MCF 10A (cell line): ENCODE measurements around the gene OSTN. TPM values are rescaled to one million over a fixed set of nuclear protein-coding genes. Genes with fewer than 3 reads are reported as not detected.

ENCODE experiments used
- BruUV-seq: library from RNA; stranded (reverse); fragments of 400-500 nt; replicated peaks from 2 replicates; lab custom pipeline; 2021; lab: Mats Ljungman, UMichigan
- CTCF ChIA-PET: fragments of 300-600 bp; sonication (Branson Sonifier 250); formaldehyde crosslinking; extraction: SDS; loops from one replicate; lab custom pipeline; 2021; ENCODE audit warnings: antibody characterized with exemption, inconsistent platforms; lab: Yijun Ruan, JAX
- POLR2A ChIA-PET: fragments of 300-600, 350-650 bp; sonication (Branson Sonifier 250); formaldehyde crosslinking; extraction: SDS; loops from one replicate; lab custom pipeline; 2020; ENCODE audit warnings: antibody characterized with exemption, inconsistent platforms; lab: Yijun Ruan, JAX
- DNase-seq: peaks from one replicate; pipeline ENCODE4 v3.0.0-alpha.2; 2018; ENCODE audit not compliant: unreplicated experiment
- H3K27ac Mint-ChIP-seq: one replicate; pipeline ENCODE4 v1.8.0; 2022; ENCODE audit warnings: mild to moderate bottlenecking, low read depth, mixed read lengths; ENCODE audit not compliant: unreplicated experiment
- H3K27me3 Mint-ChIP-seq: one replicate; pipeline ENCODE4 v1.8.0; 2022; ENCODE audit warnings: mixed read lengths; ENCODE audit not compliant: insufficient read depth, unreplicated experiment
- H3K36me3 Mint-ChIP-seq: one replicate; pipeline ENCODE4 v1.8.0; 2022; ENCODE audit warnings: mild to moderate bottlenecking, moderate library complexity, mixed read lengths; ENCODE audit not compliant: insufficient read depth, unreplicated experiment
- H3K4me1 Mint-ChIP-seq: one replicate; pipeline ENCODE4 v1.8.0; 2022; ENCODE audit warnings: mixed read lengths; ENCODE audit not compliant: insufficient read depth, unreplicated experiment
- H3K4me3 Mint-ChIP-seq: one replicate; pipeline ENCODE4 v1.8.0; 2022; ENCODE audit warnings: mild to moderate bottlenecking, moderate library complexity, mixed read lengths; ENCODE audit not compliant: unreplicated experiment
- H3K9me3 Mint-ChIP-seq: one replicate; pipeline ENCODE4 v1.8.0; 2022; ENCODE audit warnings: mixed read lengths; ENCODE audit not compliant: unreplicated experiment
- intact Hi-C: fragments of 100-400 bp; cut with micrococcal nuclease; formaldehyde crosslinking; loops from 2 replicates; pipeline ENCODE4 v1.14.1; 2022
- total RNA-seq: library from RNA; stranded (reverse); gene quantifications from 2 replicates; pipeline ENCODE4 v1.2.3, GENCODE V29; 2022
- TF ChIP-seq, protein P1 (sequence below): fragments of 200-600 bp; IDR thresholded peaks from one replicate; pipeline ENCODE4 v1.8.0; 2022; ENCODE audit warnings: antibody characterized with exemption, mild to moderate bottlenecking; ENCODE audit not compliant: unreplicated experiment

Gene OSTN
- total RNA-seq, 1 experiment from 2014 or later: not detected

- BruUV-seq: no TSS peak
- Mint-ChIP-seq H3K36me3 (no peaks in the 10 kb centered on the region), H3K9me3 (no peaks in the 10 kb centered on the region), H3K27me3 (no peaks in the 10 kb centered on the region), H3K27ac (no peak overlapping the region), H3K4me3 (no peak overlapping the region), H3K4me1 (no peaks in the 10 kb centered on the region)
- POLR2A ChIA-PET: no interaction called here
- no peak for DNase-seq
- TF ChIP-seq, protein P1, sequence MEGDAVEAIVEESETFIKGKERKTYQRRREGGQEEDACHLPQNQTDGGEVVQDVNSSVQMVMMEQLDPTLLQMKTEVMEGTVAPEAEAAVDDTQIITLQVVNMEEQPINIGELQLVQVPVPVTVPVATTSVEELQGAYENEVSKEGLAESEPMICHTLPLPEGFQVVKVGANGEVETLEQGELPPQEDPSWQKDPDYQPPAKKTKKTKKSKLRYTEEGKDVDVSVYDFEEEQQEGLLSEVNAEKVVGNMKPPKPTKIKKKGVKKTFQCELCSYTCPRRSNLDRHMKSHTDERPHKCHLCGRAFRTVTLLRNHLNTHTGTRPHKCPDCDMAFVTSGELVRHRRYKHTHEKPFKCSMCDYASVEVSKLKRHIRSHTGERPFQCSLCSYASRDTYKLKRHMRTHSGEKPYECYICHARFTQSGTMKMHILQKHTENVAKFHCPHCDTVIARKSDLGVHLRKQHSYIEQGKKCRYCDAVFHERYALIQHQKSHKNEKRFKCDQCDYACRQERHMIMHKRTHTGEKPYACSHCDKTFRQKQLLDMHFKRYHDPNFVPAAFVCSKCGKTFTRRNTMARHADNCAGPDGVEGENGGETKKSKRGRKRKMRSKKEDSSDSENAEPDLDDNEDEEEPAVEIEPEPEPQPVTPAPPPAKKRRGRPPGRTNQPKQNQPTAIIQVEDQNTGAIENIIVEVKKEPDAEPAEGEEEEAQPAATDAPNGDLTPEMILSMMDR: no peak
- intact Hi-C loops: no loop called here
- CTCF ChIA-PET: no interaction called here
Observed at GRCh38 chr3:191253089-191253799, 54.2 kb downstream of the OSTN start.

DNA sequence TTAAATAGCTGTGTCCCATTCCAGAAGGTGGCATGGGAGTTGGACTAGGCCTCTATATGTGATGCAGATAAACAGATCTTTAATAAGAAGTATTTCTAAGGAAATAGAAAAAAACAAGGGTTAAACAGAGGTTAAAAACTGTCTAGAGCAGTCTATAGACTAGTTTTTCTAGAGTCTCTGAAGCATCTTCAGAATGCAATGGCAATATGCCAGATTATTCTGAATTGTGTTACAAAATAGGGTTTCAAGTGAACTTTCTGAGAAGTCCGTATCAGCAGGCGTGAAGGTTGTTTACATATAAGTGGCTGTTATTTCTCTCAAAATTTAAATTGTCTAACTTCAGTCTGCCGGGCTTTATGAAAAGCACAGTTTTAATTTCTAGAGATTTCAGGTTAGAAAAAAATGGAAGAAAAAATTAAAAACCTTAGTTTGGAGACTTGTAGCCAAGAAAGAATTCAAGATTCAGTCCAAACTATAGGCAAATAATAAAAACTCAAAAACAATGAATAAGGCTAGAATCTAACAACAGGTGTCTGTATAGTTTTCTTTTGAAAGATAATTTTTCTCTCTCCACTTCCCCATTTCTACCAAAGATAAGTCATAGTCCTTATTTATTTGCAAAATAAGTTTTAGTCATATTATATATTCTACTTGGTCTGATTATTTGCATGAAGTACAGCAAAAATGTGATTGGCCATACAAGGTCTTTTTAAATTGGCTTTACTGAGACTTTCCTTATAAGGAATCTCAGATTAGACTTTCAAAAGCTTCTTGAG is 55.2 kb downstream of the OSTN start:
- ChIA-PET CTCF (interaction anchor here (0.6 kb wide), 1 partner anchor 11 kb away, joined by 3 read pairs; no protein-coding TSS in a partner anchor), POLR2A (no interaction called here)
- TF ChIP-seq, protein P1: no peak
- no TSS peak for BruUV-seq
- H3K9me3 Mint-ChIP-seq: no peaks in the 10 kb centered on the region
- H3K27ac Mint-ChIP-seq: no peak overlapping the region
- H3K36me3 Mint-ChIP-seq: no peaks in the 10 kb centered on the region
- H3K27me3 Mint-ChIP-seq: no peaks in the 10 kb centered on the region
- intact Hi-C loops: no loop called here
- H3K4me3 Mint-ChIP-seq: no peak overlapping the region
- no peak for DNase-seq
- H3K4me1 Mint-ChIP-seq: no peaks in the 10 kb centered on the region

DNA sequence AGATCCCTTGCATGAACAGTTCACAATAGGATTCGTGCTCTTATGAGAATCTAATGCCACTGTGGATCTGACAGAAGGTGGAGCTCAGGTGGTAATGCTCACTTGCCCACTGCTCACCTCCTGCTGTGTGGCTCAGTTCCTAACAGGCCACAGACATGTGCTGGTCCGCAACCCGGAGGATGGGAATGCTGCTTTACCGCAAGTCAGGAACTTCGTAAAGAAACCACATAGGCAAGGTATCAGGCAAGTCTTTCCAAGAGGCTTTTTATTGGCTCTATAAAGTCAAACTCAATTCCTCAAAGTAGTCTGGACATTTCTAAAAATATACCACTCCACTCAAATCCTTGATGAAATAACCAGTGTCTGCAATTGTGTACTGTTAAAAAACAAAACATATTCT is 56.1 kb downstream of the OSTN start:
- H3K36me3 Mint-ChIP-seq: no peaks in the 10 kb centered on the region
- H3K27me3 Mint-ChIP-seq: no peaks in the 10 kb centered on the region
- ChIA-PET POLR2A (no interaction called here), CTCF (no interaction called here)
- no TSS peak for BruUV-seq
- H3K4me1 Mint-ChIP-seq: no peaks in the 10 kb centered on the region
- no peaks in the 10 kb centered on the region for H3K9me3 Mint-ChIP-seq
- H3K4me3 Mint-ChIP-seq: no peak overlapping the region
- intact Hi-C loops: no loop called here
- TF ChIP-seq, protein P1: no peak
- no peak overlapping the region for H3K27ac Mint-ChIP-seq
- no peak for DNase-seq

DNA sequence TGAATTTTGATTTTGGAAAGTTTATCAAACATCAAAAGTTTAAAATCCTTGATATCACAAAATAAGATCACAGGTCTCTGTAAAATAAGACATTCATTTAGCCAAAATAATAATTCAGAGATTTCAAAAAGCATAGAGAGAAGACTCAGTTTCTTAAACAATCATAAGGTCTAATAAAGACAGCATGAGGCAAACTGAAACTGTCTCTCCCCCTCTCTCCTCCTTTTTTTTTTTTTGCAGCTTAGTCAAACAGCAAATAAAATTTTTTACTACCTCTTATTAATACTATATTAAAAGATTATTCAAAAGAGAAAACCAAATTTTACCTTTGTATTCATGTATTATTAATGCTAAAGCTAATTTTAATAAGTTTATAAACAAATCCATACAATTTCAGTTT is 57.4 kb downstream of the OSTN start:
- TF ChIP-seq, protein P1: no peak
- BruUV-seq: no TSS peak
- Mint-ChIP-seq H3K9me3 (no peaks in the 10 kb centered on the region), H3K27me3 (no peaks in the 10 kb centered on the region), H3K4me3 (no peak overlapping the region), H3K36me3 (no peaks in the 10 kb centered on the region), H3K27ac (no peak overlapping the region), H3K4me1 (no peaks in the 10 kb centered on the region)
- intact Hi-C loops: no loop called here
- DNase-seq: no peak
- ChIA-PET POLR2A (interaction anchor here (0.9 to 1.0 kb wide), 2 partner anchors 15 to 20 kb away, joined by 3 read pairs; no protein-coding TSS in a partner anchor), CTCF (no interaction called here)
